HUES6 (cell line): ENCODE results near the gene WWC2.

Experiments used
- H3K27ac ChIP-seq: 2 replicates; pipeline ENCODE4 v1.7.0; 2013; ENCODE audit warnings: low read depth, mild to moderate bottlenecking, low read length, inconsistent platforms
- H3K27me3 ChIP-seq: 2 replicates; pipeline ENCODE4 v1.6.1; 2013; ENCODE audit warnings: low read length; ENCODE audit not compliant: control insufficient read depth, insufficient read depth
- H3K36me3 ChIP-seq: 2 replicates; pipeline ENCODE4 v1.6.1; 2013; ENCODE audit warnings: low read length; ENCODE audit not compliant: control insufficient read depth, insufficient read depth
- H3K4me1 ChIP-seq: 2 replicates; pipeline ENCODE4 v1.6.1; 2013; ENCODE audit warnings: low read length; ENCODE audit not compliant: control insufficient read depth, insufficient read depth
- H3K4me3 ChIP-seq: 2 replicates; pipeline ENCODE4 v1.5.1; 2013; ENCODE audit warnings: low read depth, low read length
- H3K9ac ChIP-seq: one replicate; pipeline ENCODE4 v1.6.1; 2013; ENCODE audit warnings: mild to moderate bottlenecking, low read length
- H3K9me3 ChIP-seq: 2 replicates; pipeline ENCODE4 v1.6.1; 2013; ENCODE audit warnings: low read depth, low read length; ENCODE audit not compliant: control insufficient read depth, insufficient read depth

The WWC2 gene

GRCh38 chr4:183355405-183355804 lies 256.3 kb downstream of the WWC2 start:
- Histone ChIP-seq H3K27ac (no peak overlapping the region), H3K36me3 (no peaks in the 10 kb centered on the region), H3K4me3 (no peak overlapping the region)

GRCh38 chr4:183356173-183356830 lies 257.2 kb downstream of the WWC2 start:
- H3K27ac ChIP-seq, result no peak overlapping the region
- no peak overlapping the region for H3K9ac ChIP-seq
- H3K36me3 ChIP-seq, result no peaks in the 10 kb centered on the region
- no peaks in the 10 kb centered on the region for H3K9me3 ChIP-seq
- no peaks in the 10 kb centered on the region for H3K4me1 ChIP-seq
- no peak overlapping the region for H3K4me3 ChIP-seq
- no peaks in the 10 kb centered on the region for H3K27me3 ChIP-seq

More at GRCh38 chr4:183355405-183355804, 256.3 kb downstream of the WWC2 start:
- no peak overlapping the region for H3K9ac ChIP-seq
- no peaks in the 10 kb centered on the region for H3K27me3 ChIP-seq
- H3K9me3 ChIP-seq, result no peaks in the 10 kb centered on the region
- H3K4me1 ChIP-seq, result no peaks in the 10 kb centered on the region

- H3K9me3 ChIP-seq, result no peaks in the 10 kb centered on the region
- H3K27me3 ChIP-seq, result no peaks in the 10 kb centered on the region
- H3K27ac ChIP-seq, result no peak overlapping the region
- H3K4me1 ChIP-seq, result no peaks in the 10 kb centered on the region
- H3K9ac ChIP-seq, result no peak overlapping the region
- no peaks in the 10 kb centered on the region for H3K36me3 ChIP-seq
- H3K4me3 ChIP-seq, result no peak overlapping the region
Measured at GRCh38 chr4:183356931-183357675, 258.0 kb downstream of the WWC2 start.

GRCh38 chr4:183358215-183358755 lies 259.2 kb downstream of the WWC2 start:
- H3K4me3 ChIP-seq, result no peak overlapping the region
- no peaks in the 10 kb centered on the region for H3K27me3 ChIP-seq
- H3K27ac ChIP-seq, result no peak overlapping the region
- H3K9me3 ChIP-seq, result no peaks in the 10 kb centered on the region
- no peak overlapping the region for H3K9ac ChIP-seq
- H3K36me3 ChIP-seq, result no peaks in the 10 kb centered on the region
- H3K4me1 ChIP-seq, result no peaks in the 10 kb centered on the region

GRCh38 chr4:183360161-183360919 lies 261.3 kb downstream of the WWC2 start:
- H3K27ac ChIP-seq, result no peak overlapping the region
- no peaks in the 10 kb centered on the region for H3K27me3 ChIP-seq
- H3K36me3 ChIP-seq, result no peaks in the 10 kb centered on the region
- H3K4me1 ChIP-seq, result no peaks in the 10 kb centered on the region
- no peaks in the 10 kb centered on the region for H3K9me3 ChIP-seq
- H3K4me3 ChIP-seq, result no peak overlapping the region
- no peak overlapping the region for H3K9ac ChIP-seq

- Histone ChIP-seq H3K9ac (no peak overlapping the region), H3K27ac (no peak overlapping the region), H3K4me1 (no peaks in the 10 kb centered on the region), H3K36me3 (no peaks in the 10 kb centered on the region), H3K27me3 (no peaks in the 10 kb centered on the region), H3K9me3 (no peaks in the 10 kb centered on the region), H3K4me3 (no peak overlapping the region)
Measured at GRCh38 chr4:183362036-183362435, 263.0 kb downstream of the WWC2 start.

GRCh38 chr4:183362916-183363542 lies 264.0 kb downstream of the WWC2 start:
- no peaks in the 10 kb centered on the region for H3K9me3 ChIP-seq
- no peak overlapping the region for H3K9ac ChIP-seq
- H3K27me3 ChIP-seq, result no peaks in the 10 kb centered on the region
- no peak overlapping the region for H3K27ac ChIP-seq
- no peak overlapping the region for H3K4me3 ChIP-seq
- H3K4me1 ChIP-seq, result no peaks in the 10 kb centered on the region
- no peaks in the 10 kb centered on the region for H3K36me3 ChIP-seq

- Histone ChIP-seq H3K9ac (no peak overlapping the region), H3K9me3 (no peaks in the 10 kb centered on the region), H3K27ac (no peak overlapping the region), H3K4me1 (no peaks in the 10 kb centered on the region), H3K4me3 (no peak overlapping the region), H3K27me3 (no peaks in the 10 kb centered on the region), H3K36me3 (no peaks in the 10 kb centered on the region)
Measured at GRCh38 chr4:183364025-183364424, 265.0 kb downstream of the WWC2 start.

GRCh38 chr4:183366206-183366835 lies 267.3 kb downstream of the WWC2 start:
- Histone ChIP-seq H3K36me3 (no peaks in the 10 kb centered on the region), H3K27me3 (no peaks in the 10 kb centered on the region), H3K9ac (no peak overlapping the region), H3K4me1 (no peaks in the 10 kb centered on the region), H3K9me3 (no peaks in the 10 kb centered on the region), H3K4me3 (no peak overlapping the region), H3K27ac (no peak overlapping the region)

GRCh38 chr4:183369073-183369472 lies 270.0 kb downstream of the WWC2 start:
- Histone ChIP-seq H3K27me3 (no peaks in the 10 kb centered on the region), H3K9me3 (peaks cover 5% of the 10 kb centered on the region), H3K9ac (no peak overlapping the region), H3K27ac (no peak overlapping the region), H3K36me3 (no peaks in the 10 kb centered on the region), H3K4me3 (no peak overlapping the region), H3K4me1 (no peaks in the 10 kb centered on the region)
